Right lobe of liver (tissue), 4 donors: ENCODE data around the gene SCAF8.

Experiments
- CTCF ChIP-seq, 4 donors: fragments of 200-600 bp in 3 of 4; fragments of 450-650 bp in 1 of 4; IDR thresholded peaks; one replicate each; pipeline versions ENCODE4 v1.5.1 to v1.8.0; 2016 to 2022; ENCODE audit warnings: antibody characterized with exemption in 4 of 4, mild to moderate bottlenecking in 2 of 4
- POLR2A ChIP-seq: fragments of 450-650 bp; IDR thresholded peaks from one replicate; pipeline ENCODE4 v1.6.1; 2017; ENCODE audit warnings: antibody characterized with exemption, mild to moderate bottlenecking
- donor health status: DM: no; HTN: no; CAD: no.
- donor health status: DM: no; HTN: no; CAD: no.
- donor health status: DM: no; HTN: yes; CAD: no.

GRCh38 chr6:154733626-154734382 is 588 bp downstream of the SCAF8 start:
- TF ChIP-seq CTCF (IDR thresholded peaks at IDR 0.05) (no peak), POLR2A (peak; percentile 90)
